T-helper 17 cell (primary cell): Measurements from ENCODE around the gene SREBF1. TPM values are rescaled to one million over a fixed set of nuclear protein-coding genes. Genes with fewer than 3 reads are reported as not detected.
"Not testable (repeated sequence)": the region's sequence is repeated elsewhere in the genome, so short reads cannot be mapped to it uniquely, and the experiment has no call there.

Source experiments
- ATAC-seq: fragments of 150-1000 bp; cut with Tn5 transposase; 2 replicates; pipeline ENCODE4 v1.10.0; 2021; ENCODE audit warnings: mild to moderate bottlenecking, moderate library complexity
- DNase-seq, 3 donors: peaks; one replicate each; pipeline versions ENCODE4 v3.0.0 to v3.0.0-alpha.2; 2020 to 2021
- H3K9me3 ChIP-seq: one replicate; pipeline ENCODE4 v1.7.0; 2013; ENCODE audit warnings: low read length, mild to moderate bottlenecking; ENCODE audit not compliant: control insufficient read depth, poor library complexity, severe bottlenecking
- H3K27ac Mint-ChIP-seq: one replicate; pipeline ENCODE4 v1.8.0; 2022; ENCODE audit warnings: mild to moderate bottlenecking, moderate library complexity, mixed read lengths
- H3K27me3 Mint-ChIP-seq: one replicate; pipeline ENCODE4 v1.8.0; 2022; ENCODE audit warnings: mixed read lengths
- H3K36me3 Mint-ChIP-seq: one replicate; pipeline ENCODE4 v1.8.0; 2022; ENCODE audit warnings: low read depth, mixed read lengths
- H3K4me1 Mint-ChIP-seq: one replicate; pipeline ENCODE4 v1.8.0; 2022; ENCODE audit warnings: mild to moderate bottlenecking, mixed read lengths
- H3K4me3 Mint-ChIP-seq: one replicate; pipeline ENCODE4 v1.8.0; 2022; ENCODE audit warnings: mild to moderate bottlenecking, moderate library complexity, mixed read lengths
- total RNA-seq, 4 donors: library from RNA in 2 of 4; stranded (reverse) in 2 of 4; gene quantifications; one replicate each; pipeline ENCODE4 v1.2.3 and lab custom pipeline; 2022 to 2026

The SREBF1 gene
- total RNA-seq, 2 donors from 2014 or later: 198 to 241 TPM

- ATAC-seq: no peak
- Mint-ChIP-seq H3K27me3 (no peaks in the 10 kb centered on the region), H3K27ac (peak overlapping the region; percentile 8), H3K36me3 (peaks cover 3% of the 10 kb centered on the region), H3K4me3 (peak overlapping the region; percentile 3), H3K4me1 (peaks cover 5% of the 10 kb centered on the region)
- DNase-seq: no peak
- no peaks in the 10 kb centered on the region for H3K9me3 ChIP-seq
These were observed 23.6 kb downstream of the SREBF1 start for GRCh38 chr17:17813055-17813724.

- ATAC-seq: peak; percentile 60
- peaks cover 5% of the 10 kb centered on the region for H3K4me1 Mint-ChIP-seq
- H3K9me3 ChIP-seq: no peaks in the 10 kb centered on the region
- peaks cover 3% of the 10 kb centered on the region for H3K36me3 Mint-ChIP-seq
- peak overlapping the region; percentile 69 for H3K27ac Mint-ChIP-seq
- H3K27me3 Mint-ChIP-seq: no peaks in the 10 kb centered on the region
- DNase-seq: peak; percentile 48 to 64 (median 54)
- H3K4me3 Mint-ChIP-seq: peak overlapping the region; percentile 31
These were observed 24.4 kb downstream of the SREBF1 start for GRCh38 chr17:17812211-17813054.

- DNase-seq: no peak
- Mint-ChIP-seq H3K4me3 (no peak overlapping the region), H3K4me1 (peaks cover 5% of the 10 kb centered on the region), H3K27ac (peak overlapping the region; percentile 69), H3K36me3 (peaks cover 2% of the 10 kb centered on the region), H3K27me3 (no peaks in the 10 kb centered on the region)
- H3K9me3 ChIP-seq: no peaks in the 10 kb centered on the region
- no peak for ATAC-seq
These were observed 25.2 kb downstream of the SREBF1 start for GRCh38 chr17:17811381-17812210.

GRCh38 chr17:17810895-17811248, 25.9 kb downstream of the SREBF1 start:
- Mint-ChIP-seq H3K4me1 (peaks cover 8% of the 10 kb centered on the region), H3K4me3 (peak overlapping the region; percentile 33), H3K36me3 (no peaks in the 10 kb centered on the region), H3K27me3 (no peaks in the 10 kb centered on the region), H3K27ac (peak overlapping the region; percentile 57)
- no peak for ATAC-seq
- no peaks in the 10 kb centered on the region for H3K9me3 ChIP-seq
- DNase-seq: no peak

GRCh38 chr17:17810084-17810894, 26.5 kb downstream of the SREBF1 start:
- peaks cover 10% of the 10 kb centered on the region for H3K4me1 Mint-ChIP-seq
- H3K27me3 Mint-ChIP-seq: no peaks in the 10 kb centered on the region
- peak overlapping the region; percentile 57 for H3K27ac Mint-ChIP-seq
- no peaks in the 10 kb centered on the region for H3K9me3 ChIP-seq
- no peak for ATAC-seq
- no peaks in the 10 kb centered on the region for H3K36me3 Mint-ChIP-seq
- DNase-seq: no peak
- peak overlapping the region; percentile 28 for H3K4me3 Mint-ChIP-seq

GRCh38 chr17:17809531-17810083, 27.2 kb downstream of the SREBF1 start:
- H3K27me3 Mint-ChIP-seq: no peaks in the 10 kb centered on the region
- no peak for DNase-seq

GRCh38 chr17:17808706-17809432, 27.9 kb downstream of the SREBF1 start:
- Mint-ChIP-seq H3K36me3 (peaks cover 2% of the 10 kb centered on the region), H3K27ac (peak overlapping the region; percentile 37), H3K4me3 (no peak overlapping the region), H3K27me3 (no peaks in the 10 kb centered on the region), H3K4me1 (peaks cover 10% of the 10 kb centered on the region)
- DNase-seq (no peak), ATAC-seq (no peak)
- no peaks in the 10 kb centered on the region for H3K9me3 ChIP-seq

More at GRCh38 chr17:17809531-17810083, 27.2 kb downstream of the SREBF1 start:
- H3K27ac Mint-ChIP-seq: peak overlapping the region; percentile 37
- H3K4me3 Mint-ChIP-seq: no peak overlapping the region
- no peaks in the 10 kb centered on the region for H3K9me3 ChIP-seq
- H3K4me1 Mint-ChIP-seq: peaks cover 10% of the 10 kb centered on the region
- no peak for ATAC-seq
- no peaks in the 10 kb centered on the region for H3K36me3 Mint-ChIP-seq

- H3K9me3 ChIP-seq, DNase-seq, H3K4me3 Mint-ChIP-seq, H3K36me3 Mint-ChIP-seq, ATAC-seq, H3K27me3 Mint-ChIP-seq: not testable (repeated sequence)
- peaks cover 10% of the 10 kb centered on the region for H3K4me1 Mint-ChIP-seq
- H3K27ac Mint-ChIP-seq: peak overlapping the region; percentile 37
These were observed 28.6 kb downstream of the SREBF1 start for GRCh38 chr17:17808200-17808599.

- ATAC-seq (no peak), DNase-seq (no peak)
- peaks cover 2% of the 10 kb centered on the region for H3K36me3 Mint-ChIP-seq
- peaks cover 10% of the 10 kb centered on the region for H3K4me1 Mint-ChIP-seq
- no peaks in the 10 kb centered on the region for H3K9me3 ChIP-seq
- peak overlapping the region; percentile 71 for H3K27ac Mint-ChIP-seq
- no peaks in the 10 kb centered on the region for H3K27me3 Mint-ChIP-seq
- peak overlapping the region; percentile 9 for H3K4me3 Mint-ChIP-seq
These were observed 29.3 kb downstream of the SREBF1 start for GRCh38 chr17:17807440-17807839.

- Mint-ChIP-seq H3K36me3 (peaks cover 2% of the 10 kb centered on the region), H3K4me3 (no peak overlapping the region), H3K27me3 (no peaks in the 10 kb centered on the region), H3K27ac (peak overlapping the region; percentile 79), H3K4me1 (peaks cover 8% of the 10 kb centered on the region)
- ATAC-seq: no peak
- no peak for DNase-seq
- no peaks in the 10 kb centered on the region for H3K9me3 ChIP-seq
These were observed 30.0 kb downstream of the SREBF1 start for GRCh38 chr17:17806611-17807274.

GRCh38 chr17:17806035-17806434, 30.8 kb downstream of the SREBF1 start:
- Mint-ChIP-seq H3K4me1 (peaks cover 8% of the 10 kb centered on the region), H3K27me3 (no peaks in the 10 kb centered on the region), H3K27ac (peak overlapping the region; percentile 8), H3K4me3 (no peak overlapping the region), H3K36me3 (peaks cover 2% of the 10 kb centered on the region)
- DNase-seq (no peak), ATAC-seq (no peak)
- H3K9me3 ChIP-seq: no peaks in the 10 kb centered on the region
